Memory B cell (primary cell): Measurements from ENCODE around the gene MINK1.

Source experiments
- ATAC-seq: fragments of 150-1000 bp; cut with Tn5 transposase; 2 replicates; pipeline ENCODE4 v1.10.0; 2021; ENCODE audit warnings: low read depth, mild to moderate bottlenecking, moderate library complexity
- DNase-seq, 2 donors: peaks; one replicate each; pipeline ENCODE4 v3.0.0; 2022; ENCODE audit warnings: low spot score in 2 of 2
- H3K27ac Mint-ChIP-seq: one replicate; pipeline ENCODE4 v1.8.0; 2022; ENCODE audit warnings: mild to moderate bottlenecking, moderate library complexity, mixed read lengths
- H3K27me3 Mint-ChIP-seq: one replicate; pipeline ENCODE4 v1.8.0; 2022; ENCODE audit warnings: mixed read lengths
- H3K36me3 Mint-ChIP-seq: one replicate; pipeline ENCODE4 v1.8.0; 2022; ENCODE audit warnings: mild to moderate bottlenecking, mixed read lengths
- H3K4me1 Mint-ChIP-seq: one replicate; pipeline ENCODE4 v1.8.0; 2022; ENCODE audit warnings: mixed read lengths
- H3K4me3 Mint-ChIP-seq: one replicate; pipeline ENCODE4 v1.8.0; 2022; ENCODE audit warnings: mild to moderate bottlenecking, moderate library complexity, mixed read lengths
- H3K9me3 Mint-ChIP-seq: one replicate; pipeline ENCODE4 v1.8.0; 2022; ENCODE audit warnings: mixed read lengths

The MINK1 gene

DNA sequence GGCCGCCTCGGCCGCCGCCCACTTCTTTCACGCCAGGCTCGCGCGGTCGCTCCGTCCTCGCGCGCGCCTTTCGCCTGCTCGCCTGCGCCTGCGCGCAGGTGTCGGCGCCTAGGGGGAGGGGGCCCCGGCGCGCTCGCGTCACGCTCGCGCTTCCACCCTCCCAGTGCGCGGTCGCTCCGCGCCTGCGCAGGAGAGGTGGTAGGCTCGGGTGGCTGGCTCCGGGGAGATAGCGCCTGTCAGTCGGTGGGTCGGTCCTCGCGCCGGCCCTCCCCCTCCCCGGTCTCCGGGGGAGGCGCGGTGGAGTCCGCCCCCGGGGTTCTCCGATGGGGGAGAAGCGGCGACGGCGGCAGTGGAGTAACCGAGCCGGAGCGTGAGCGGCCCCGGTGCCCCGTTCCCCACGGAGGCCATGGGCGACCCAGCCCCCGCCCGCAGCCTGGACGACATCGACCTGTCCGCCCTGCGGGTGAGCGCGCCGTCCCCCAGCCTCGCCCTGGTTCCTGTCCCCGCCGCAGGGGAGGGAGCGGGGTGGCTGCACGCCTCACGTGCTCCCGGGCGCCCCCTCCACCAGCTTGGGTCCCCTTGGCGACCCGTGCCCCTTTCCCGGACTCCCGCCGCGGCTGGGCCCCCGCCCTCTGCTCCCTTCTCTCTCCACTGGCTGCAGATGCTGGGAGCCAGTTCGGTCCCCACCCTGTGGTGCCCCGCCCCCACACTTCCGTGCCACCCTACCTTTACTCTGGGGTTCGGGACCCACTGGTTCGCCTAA is at the start of gene MINK1:
Gene MINK1, plus strand, starts transcription at position 163 of the 763 bp plus-strand sequence. Its CDS starts 244 bp downstream, at position 407.
- peaks cover 27% of the 10 kb centered on the region for H3K4me1 Mint-ChIP-seq
- H3K27ac Mint-ChIP-seq, result peak within 1 kb of the TSS; percentile 94
- peaks cover 6% of the 10 kb centered on the region for H3K36me3 Mint-ChIP-seq
- DNase-seq, result peak; percentile 77 to 84
- no peaks in the 10 kb centered on the region for H3K9me3 Mint-ChIP-seq
- peak; percentile 93 for ATAC-seq
- H3K27me3 Mint-ChIP-seq, result no peaks in the 10 kb centered on the region
- H3K4me3 Mint-ChIP-seq, result peak within 1 kb of the TSS; percentile 95

DNA sequence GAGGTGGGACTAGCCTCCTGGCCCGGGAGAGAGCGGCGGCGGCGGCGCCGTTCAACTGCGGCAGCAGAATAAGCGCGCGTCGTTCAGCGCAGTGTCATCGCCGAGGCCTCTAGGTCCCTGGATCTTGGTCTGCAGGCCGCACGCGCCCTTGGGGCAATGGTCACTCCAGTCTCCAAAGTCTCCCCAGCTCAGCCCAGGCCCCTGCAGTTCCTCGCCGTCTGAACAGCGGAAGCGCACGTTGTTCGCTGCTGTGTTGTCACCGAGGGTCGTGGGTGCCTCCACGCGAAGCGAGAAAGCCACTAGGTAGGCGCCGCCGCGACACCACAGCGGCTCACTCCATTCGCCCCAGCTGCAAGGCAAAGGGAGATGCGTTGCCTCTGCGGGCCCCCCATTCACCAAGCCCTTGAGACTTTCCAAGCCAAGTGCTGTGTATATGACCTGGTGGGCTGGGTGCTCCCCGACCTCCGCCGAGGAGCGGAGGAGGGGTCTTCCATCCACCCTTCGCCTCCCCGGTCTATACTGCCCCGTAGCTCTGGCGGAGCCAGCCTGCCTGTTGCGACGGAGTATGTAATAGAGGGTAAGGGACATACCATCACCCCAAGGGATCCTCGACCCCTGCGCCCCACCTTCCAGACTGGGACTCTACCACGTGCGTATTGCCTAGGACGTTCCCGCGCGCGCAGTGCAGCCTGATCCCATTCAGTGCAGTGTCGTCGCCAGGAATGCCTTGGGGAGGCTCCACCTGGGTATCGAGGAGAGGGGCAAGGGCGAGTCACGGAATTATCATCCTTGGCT is 47.6 kb upstream of the MINK1 start:
- Mint-ChIP-seq H3K9me3 (no peaks in the 10 kb centered on the region), H3K27me3 (peaks cover 18% of the 10 kb centered on the region), H3K27ac (no peak overlapping the region), H3K4me3 (peak overlapping the region; percentile 52), H3K36me3 (no peaks in the 10 kb centered on the region), H3K4me1 (peaks cover 13% of the 10 kb centered on the region)
- no peak for DNase-seq
- ATAC-seq, result no peak

DNA sequence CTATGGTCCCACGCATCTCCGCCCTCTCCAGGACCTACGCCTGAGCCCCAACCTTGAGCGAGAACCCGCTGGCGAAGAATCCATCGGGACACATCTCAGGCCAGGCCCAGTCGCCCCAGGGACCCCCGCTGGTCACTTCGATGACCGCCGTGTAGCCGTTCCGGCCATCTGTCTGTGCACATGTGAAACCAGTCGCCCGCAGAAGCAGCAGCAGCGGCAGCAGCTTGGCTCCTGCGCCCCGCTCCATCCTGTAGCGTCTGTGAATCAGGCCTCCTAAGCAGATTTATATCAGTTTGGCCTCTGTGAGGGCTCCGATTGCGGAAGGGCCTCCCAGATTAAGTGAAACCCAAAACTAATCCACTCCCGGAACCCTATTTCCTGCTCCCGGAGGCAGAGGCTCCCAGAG is 47.0 kb upstream of the MINK1 start, which contains the start of gene VMO1:
Gene VMO1, minus strand, starts transcription at position 259 of the 406 bp plus-strand sequence. Its CDS starts 12 bp downstream, at position 247.
- H3K4me3 Mint-ChIP-seq, result peak within 1 kb of the TSS; percentile 52
- H3K27ac Mint-ChIP-seq, result no peak within 1 kb of the TSS
- ATAC-seq, result no peak
- no peaks in the 10 kb centered on the region for H3K36me3 Mint-ChIP-seq
- no peaks in the 10 kb centered on the region for H3K9me3 Mint-ChIP-seq
- H3K27me3 Mint-ChIP-seq, result peaks cover 18% of the 10 kb centered on the region
- DNase-seq, result no peak
- peaks cover 16% of the 10 kb centered on the region for H3K4me1 Mint-ChIP-seq

GRCh38 chr17:4786516-4786915 is 46.6 kb upstream of the MINK1 start:
- no peak overlapping the region for H3K4me3 Mint-ChIP-seq
- ATAC-seq (no peak), DNase-seq (no peak)
- H3K27ac Mint-ChIP-seq, result no peak overlapping the region
- no peaks in the 10 kb centered on the region for H3K9me3 Mint-ChIP-seq
- H3K4me1 Mint-ChIP-seq, result peaks cover 18% of the 10 kb centered on the region
- peaks cover 18% of the 10 kb centered on the region for H3K27me3 Mint-ChIP-seq
- H3K36me3 Mint-ChIP-seq, result no peaks in the 10 kb centered on the region

- Mint-ChIP-seq H3K4me1 (peaks cover 16% of the 10 kb centered on the region), H3K9me3 (no peaks in the 10 kb centered on the region), H3K4me3 (peak overlapping the region; percentile 33), H3K27ac (no peak overlapping the region), H3K27me3 (peaks cover 11% of the 10 kb centered on the region), H3K36me3 (no peaks in the 10 kb centered on the region)
- DNase-seq, result no peak
- no peak for ATAC-seq
Observed at GRCh38 chr17:4788159-4788806, 44.9 kb upstream of the MINK1 start.

DNA sequence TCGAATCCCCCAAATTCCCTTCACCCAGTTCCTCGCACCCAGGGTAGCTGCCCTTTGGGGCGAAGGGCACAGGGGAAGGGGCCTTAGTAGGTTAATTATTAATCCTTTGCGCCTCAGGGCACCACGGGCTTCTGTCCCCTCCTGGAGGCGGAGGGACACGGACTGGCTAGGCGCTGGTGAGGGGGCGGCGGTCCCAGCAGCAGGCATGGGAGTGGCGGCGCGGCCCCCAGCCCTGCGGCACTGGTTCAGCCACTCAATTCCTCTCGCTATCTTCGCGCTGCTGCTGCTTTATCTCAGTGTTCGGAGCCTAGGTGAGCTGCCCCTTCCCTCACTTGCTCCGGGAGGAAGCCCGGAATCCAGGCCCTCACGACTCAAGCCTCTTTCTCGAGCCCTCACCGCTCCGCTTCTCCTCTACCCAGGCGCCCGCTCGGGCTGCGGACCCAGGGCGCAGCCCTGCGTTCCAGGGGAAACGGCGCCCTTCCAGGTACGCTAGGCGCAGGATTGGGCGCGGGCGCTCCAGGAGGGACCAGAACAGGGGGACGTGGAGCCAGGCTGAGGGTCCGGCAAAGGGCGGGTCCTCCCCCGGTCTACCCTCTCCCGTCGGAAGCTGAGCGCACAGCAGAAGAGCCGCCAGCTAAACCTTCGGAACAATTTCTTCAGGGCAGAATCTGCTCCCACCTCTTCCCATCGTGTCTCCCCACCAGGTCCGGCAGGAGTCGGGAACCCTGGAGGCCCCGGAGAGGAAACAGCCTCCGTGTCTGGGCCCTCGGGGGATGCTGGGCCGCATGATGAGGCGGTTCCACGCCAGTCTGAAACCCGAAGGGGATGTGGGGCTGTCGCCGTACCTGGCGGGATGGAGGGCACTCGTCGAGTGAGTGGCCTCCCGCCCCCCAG is 44.1 kb upstream of the MINK1 start, which contains the start of gene GLTPD2:
Gene GLTPD2, plus strand, starts transcription at position 158 of the 894 bp plus-strand sequence. Its CDS starts 48 bp downstream, at position 206.
- no peaks in the 10 kb centered on the region for H3K36me3 Mint-ChIP-seq
- H3K27me3 Mint-ChIP-seq, result peaks cover 9% of the 10 kb centered on the region
- no peak within 1 kb of the TSS for H3K27ac Mint-ChIP-seq
- DNase-seq (no peak), ATAC-seq (no peak)
- H3K9me3 Mint-ChIP-seq, result no peaks in the 10 kb centered on the region
- peak within 1 kb of the TSS; percentile 89 for H3K4me3 Mint-ChIP-seq
- H3K4me1 Mint-ChIP-seq, result peaks cover 16% of the 10 kb centered on the region

DNA sequence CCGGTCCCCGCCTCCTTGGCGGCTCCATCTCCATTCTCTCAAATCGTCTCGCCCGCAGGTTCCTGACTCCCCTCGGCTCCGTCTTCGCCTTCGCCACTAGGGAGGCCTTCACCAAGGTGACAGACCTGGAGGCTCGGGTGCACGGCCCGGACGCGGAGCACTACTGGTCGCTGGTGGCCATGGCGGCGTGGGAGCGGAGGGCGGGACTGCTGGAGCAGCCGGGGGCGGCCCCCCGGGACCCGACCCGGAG is 43.5 kb upstream of the MINK1 start:
- Mint-ChIP-seq H3K9me3 (no peaks in the 10 kb centered on the region), H3K36me3 (no peaks in the 10 kb centered on the region), H3K4me1 (peaks cover 16% of the 10 kb centered on the region), H3K27ac (no peak overlapping the region), H3K4me3 (peak overlapping the region; percentile 89), H3K27me3 (peaks cover 9% of the 10 kb centered on the region)
- ATAC-seq, result peak; percentile 50
- DNase-seq, result no peak

GRCh38 chr17:4789951-4790704 is 43.0 kb upstream of the MINK1 start:
- Mint-ChIP-seq H3K27me3 (peaks cover 9% of the 10 kb centered on the region), H3K4me1 (peaks cover 16% of the 10 kb centered on the region), H3K36me3 (no peaks in the 10 kb centered on the region), H3K9me3 (no peaks in the 10 kb centered on the region), H3K4me3 (peak overlapping the region; percentile 89), H3K27ac (peak overlapping the region; percentile 5)
- DNase-seq, result peak; percentile 75 to 82
- peak; percentile 91 for ATAC-seq

- Mint-ChIP-seq H3K27me3 (peaks cover 8% of the 10 kb centered on the region), H3K36me3 (no peaks in the 10 kb centered on the region), H3K4me3 (peak overlapping the region; percentile 89), H3K27ac (peak overlapping the region; percentile 5), H3K4me1 (peaks cover 14% of the 10 kb centered on the region), H3K9me3 (no peaks in the 10 kb centered on the region)
- no peak for ATAC-seq
- no peak for DNase-seq
Observed at GRCh38 chr17:4790705-4791088, 42.4 kb upstream of the MINK1 start.

DNA sequence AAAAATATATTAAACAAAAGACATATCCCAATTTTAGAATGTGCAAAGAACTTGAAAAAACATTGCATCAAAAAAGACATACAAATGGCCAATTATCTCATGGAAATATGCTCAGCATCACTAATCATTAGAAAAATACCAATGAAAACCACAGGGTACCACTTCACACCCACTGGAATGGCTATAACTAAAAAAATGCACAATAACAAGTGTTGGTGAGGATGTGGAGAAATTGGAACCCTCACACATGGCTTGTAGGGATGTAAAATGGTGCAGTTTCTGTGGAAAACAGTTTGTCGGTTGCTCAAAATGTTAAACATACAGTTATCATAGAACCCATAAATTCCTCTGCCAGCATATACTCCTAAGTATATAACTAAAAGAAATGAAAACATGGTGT is 38.0 kb upstream of the MINK1 start:
- peak overlapping the region; percentile 100 for H3K4me3 Mint-ChIP-seq
- no peak overlapping the region for H3K27ac Mint-ChIP-seq

DNA sequence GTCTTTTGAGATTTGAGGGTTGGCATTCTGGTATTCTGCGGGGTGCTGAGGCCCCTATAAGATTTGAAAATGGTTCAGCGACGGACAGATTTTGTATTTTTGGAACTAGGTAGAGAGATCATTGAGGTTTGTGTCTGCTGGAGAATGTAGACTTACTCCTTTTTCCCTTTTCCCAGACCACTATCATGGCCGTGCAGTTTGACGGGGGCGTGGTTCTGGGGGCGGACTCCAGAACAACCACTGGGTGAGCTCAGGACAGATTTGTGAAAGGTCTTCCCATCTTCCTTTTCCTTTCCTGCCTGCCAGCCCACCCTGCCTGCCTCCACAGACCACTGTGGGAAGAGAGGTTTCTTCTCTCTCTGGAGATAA is 36.6 kb upstream of the MINK1 start:
- Mint-ChIP-seq H3K9me3 (no peaks in the 10 kb centered on the region), H3K4me1 (peaks cover 10% of the 10 kb centered on the region), H3K4me3 (peak overlapping the region; percentile 100), H3K27ac (peak overlapping the region; percentile 96), H3K27me3 (no peaks in the 10 kb centered on the region), H3K36me3 (peaks cover 7% of the 10 kb centered on the region)
- DNase-seq, result no peak
- ATAC-seq, result no peak

More for the DNA sequence above, 38.0 kb upstream of the MINK1 start:
- no peaks in the 10 kb centered on the region for H3K27me3 Mint-ChIP-seq
- H3K36me3 Mint-ChIP-seq, result peaks cover 6% of the 10 kb centered on the region
- peaks cover 18% of the 10 kb centered on the region for H3K4me1 Mint-ChIP-seq
- DNase-seq (no peak), ATAC-seq (no peak)
- H3K9me3 Mint-ChIP-seq, result no peaks in the 10 kb centered on the region

- H3K4me1 Mint-ChIP-seq, result peaks cover 12% of the 10 kb centered on the region
- no peak for DNase-seq
- H3K9me3 Mint-ChIP-seq, result no peaks in the 10 kb centered on the region
- no peak for ATAC-seq
- peaks cover 7% of the 10 kb centered on the region for H3K36me3 Mint-ChIP-seq
- H3K27ac Mint-ChIP-seq, result no peak overlapping the region
- no peak overlapping the region for H3K4me3 Mint-ChIP-seq
- H3K27me3 Mint-ChIP-seq, result no peaks in the 10 kb centered on the region
Observed at GRCh38 chr17:4800462-4801196, 32.5 kb upstream of the MINK1 start.
